Epithelial cell of prostate (primary cell): ENCODE measurements around the gene ARHGAP12.
"Not testable (repeated sequence)": the region's sequence is repeated elsewhere in the genome, so short reads cannot be mapped to it uniquely, and the experiment has no call there.

ENCODE experiments used
- DNase-seq: peaks from one replicate; pipeline ENCODE4 v3.0.0-alpha.2; 2011; ENCODE audit warnings: low read depth, low spot score
- H3K27ac ChIP-seq: fragments of 450-650 bp; 2 replicates; pipeline ENCODE4 v1.5.1; 2017; ENCODE audit warnings: mild to moderate bottlenecking

Gene ARHGAP12

DNA sequence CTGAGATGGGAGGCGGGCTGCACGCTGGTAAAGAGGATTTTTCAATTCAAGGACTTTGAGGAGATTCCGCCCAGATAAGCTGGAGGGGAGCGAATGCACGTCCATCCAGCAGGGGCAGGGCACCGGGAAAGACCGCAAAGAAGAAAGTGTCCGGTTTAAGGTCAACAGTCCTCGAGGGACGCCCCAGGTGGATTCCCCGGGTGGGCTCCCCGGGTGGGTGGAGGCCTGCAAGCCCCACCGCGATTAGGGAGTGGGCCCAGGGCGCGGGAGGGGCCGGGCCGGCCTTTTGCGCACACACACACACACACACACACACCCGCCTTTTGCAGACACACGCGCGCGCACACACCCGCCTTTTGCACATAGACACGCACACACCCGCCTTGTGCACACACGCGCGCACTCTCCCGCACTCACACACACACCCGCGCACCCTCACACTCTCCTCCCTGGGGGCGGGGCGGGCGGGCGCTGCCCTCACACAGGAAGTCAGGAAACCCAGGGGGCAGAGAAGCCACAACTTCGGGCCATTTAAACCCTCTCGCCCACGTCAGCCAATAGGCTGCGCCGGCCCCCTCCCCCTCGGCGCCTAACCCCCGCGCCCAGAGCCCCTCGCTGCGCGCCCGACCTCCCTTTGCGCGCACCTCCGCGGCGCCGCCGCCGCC lies 615 bp downstream of the ARHGAP12 start:
- peak overlapping the region; percentile 76 for H3K27ac ChIP-seq
- no peak for DNase-seq

DNA sequence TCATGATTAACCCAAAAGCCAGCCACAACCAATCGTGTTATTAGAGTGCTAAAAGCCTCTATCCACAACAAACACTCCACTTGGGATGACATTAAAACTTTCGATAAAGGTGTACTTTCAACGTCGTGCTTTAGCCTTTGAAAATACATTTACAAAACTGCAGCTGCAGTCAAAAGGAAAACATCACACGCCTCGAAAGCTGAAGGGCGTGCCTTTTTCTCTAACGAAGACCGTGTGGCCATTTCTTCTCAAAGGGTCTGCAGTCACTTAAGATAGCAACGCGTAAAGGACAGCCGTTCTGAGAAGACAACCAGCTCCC lies 1.1 kb downstream of the ARHGAP12 start:
- H3K27ac ChIP-seq = peak overlapping the region; percentile 76
- DNase-seq = no peak

DNA sequence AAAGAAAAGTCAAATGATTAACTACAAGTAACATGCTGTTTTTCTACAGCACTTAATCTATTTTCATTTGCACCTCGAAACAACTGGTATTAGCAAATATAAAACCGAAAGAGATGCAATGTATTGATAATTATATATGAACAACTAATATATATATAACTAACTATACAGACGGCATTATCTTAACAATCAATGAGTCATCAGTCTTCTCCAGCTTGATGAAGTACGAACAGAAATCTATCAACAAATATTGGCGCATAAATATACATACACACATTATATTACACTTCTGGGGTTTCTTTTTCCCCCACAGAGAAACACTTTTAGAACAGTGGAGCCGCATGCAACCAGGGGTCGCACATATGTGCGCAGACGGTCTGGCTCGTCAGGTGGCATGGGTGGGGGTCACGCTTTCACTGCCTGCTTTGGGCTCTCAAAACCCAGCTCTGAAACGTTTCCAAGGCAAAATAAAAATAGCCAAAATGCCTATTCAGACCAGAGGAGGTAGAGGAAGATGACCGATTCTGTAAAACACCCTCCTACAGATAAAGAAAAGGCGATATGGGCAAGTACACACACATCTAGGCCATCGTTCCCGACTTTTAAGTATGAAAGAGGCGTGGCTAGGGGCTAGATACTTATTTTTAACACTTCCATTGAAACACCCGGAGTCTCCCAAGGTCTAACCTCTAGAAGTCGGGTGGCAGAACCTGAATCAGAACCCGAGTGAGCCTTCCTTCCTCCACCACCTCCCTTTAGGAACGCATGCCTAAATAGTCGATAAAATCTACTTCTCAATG lies 1.7 kb downstream of the ARHGAP12 start:
- no peak for DNase-seq
- peak overlapping the region; percentile 76 for H3K27ac ChIP-seq

DNA sequence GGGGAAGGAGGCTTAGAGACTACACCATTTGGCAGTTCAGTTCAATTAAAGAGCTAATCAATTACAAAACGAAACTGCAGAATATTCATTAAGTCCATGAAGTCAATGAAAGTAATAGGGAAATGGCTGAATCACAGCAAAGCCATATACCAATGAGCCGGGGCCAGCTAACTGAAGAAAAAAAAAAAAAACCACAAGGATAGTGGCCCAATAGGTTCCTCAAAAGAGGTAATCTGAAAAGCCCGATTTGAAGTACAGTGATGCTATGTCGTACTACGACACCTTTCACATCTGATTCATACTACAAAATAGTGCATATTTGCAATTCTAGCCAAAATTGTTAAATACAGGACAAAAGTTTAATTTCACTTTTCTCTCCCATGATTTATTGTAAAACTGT lies 2.5 kb downstream of the ARHGAP12 start:
- no peak for DNase-seq
- no peak overlapping the region for H3K27ac ChIP-seq

DNA sequence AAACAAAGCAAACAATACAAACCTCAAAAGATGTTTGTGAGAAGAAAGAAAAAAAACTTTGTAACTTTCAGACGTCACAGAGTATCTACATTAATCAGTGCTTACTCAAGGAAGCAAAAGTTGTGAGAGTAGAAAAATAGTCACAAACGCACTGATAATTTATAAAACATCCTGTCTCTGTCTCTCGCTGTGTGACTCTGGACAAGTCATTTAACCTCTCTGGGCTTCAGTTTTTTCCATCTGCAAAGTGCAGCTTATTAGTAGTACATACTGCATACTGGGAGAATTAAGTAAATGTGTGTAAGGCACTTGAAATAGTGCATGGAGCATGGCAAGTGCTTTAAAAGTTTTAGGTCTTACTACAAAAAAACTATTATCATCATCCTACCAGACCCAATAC lies 3.8 kb downstream of the ARHGAP12 start:
- no peak for DNase-seq

DNA sequence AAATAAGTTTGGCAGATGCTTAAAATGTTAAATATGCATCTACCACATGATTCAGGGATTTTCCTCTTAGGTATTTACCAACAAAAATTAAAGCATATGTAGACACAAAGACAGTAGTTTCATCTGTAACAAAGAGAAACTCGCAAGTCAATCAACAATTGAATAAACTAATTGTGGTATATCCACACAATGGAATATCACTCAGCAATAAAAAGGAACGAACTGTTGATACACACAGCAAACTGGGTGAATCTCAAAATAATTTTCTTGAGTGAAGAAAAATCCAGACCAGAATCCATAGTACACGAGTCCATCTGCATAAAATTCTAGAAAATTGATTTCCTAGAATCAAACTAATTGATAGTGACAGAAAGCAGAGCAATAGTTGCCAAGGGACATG lies 5.2 kb downstream of the ARHGAP12 start:
- no peak overlapping the region for H3K27ac ChIP-seq
- no peak for DNase-seq

More for the DNA sequence above, 3.8 kb downstream of the ARHGAP12 start:
- H3K27ac ChIP-seq = no peak overlapping the region

DNA sequence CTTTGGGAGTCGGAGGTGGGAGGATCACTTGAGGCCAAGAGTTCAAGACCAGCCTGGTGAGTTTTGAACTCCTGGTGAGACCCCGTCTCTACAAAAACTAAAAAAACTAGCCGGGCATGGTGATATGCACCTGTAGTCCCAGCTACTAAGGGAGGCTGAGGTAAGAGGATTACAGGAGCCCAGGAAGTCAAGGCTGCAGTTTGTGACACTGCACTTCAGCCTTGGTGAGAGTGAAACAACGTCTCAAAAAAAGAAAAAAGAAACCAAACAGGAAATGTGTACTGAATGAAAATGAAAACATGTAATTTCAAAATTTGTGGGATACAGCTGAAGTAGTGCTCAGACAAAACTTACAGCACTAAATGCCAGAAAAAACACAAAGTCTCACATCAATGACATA lies 7.6 kb downstream of the ARHGAP12 start:
- no peak for DNase-seq
- H3K27ac ChIP-seq = no peak overlapping the region

DNA sequence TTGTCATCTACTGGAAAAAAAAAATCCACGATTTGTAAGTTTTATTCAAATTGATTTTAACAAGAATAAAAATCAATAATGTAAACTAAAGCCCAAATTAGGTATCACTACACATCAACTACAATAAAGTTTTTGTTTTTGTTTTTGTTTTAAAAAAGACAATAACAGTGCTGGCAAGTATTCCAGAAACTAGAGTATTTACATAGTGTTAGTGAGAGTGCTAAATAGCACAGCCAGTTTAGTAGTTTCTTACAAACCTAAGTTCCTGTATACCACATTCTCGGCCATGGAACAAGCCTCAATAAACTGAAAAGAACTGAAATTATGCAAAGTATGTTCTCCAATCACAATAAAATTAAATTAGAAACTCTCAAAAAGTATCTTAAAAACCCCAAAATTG lies 8.1 kb downstream of the ARHGAP12 start:
- no peak for DNase-seq
- no peak overlapping the region for H3K27ac ChIP-seq

DNA sequence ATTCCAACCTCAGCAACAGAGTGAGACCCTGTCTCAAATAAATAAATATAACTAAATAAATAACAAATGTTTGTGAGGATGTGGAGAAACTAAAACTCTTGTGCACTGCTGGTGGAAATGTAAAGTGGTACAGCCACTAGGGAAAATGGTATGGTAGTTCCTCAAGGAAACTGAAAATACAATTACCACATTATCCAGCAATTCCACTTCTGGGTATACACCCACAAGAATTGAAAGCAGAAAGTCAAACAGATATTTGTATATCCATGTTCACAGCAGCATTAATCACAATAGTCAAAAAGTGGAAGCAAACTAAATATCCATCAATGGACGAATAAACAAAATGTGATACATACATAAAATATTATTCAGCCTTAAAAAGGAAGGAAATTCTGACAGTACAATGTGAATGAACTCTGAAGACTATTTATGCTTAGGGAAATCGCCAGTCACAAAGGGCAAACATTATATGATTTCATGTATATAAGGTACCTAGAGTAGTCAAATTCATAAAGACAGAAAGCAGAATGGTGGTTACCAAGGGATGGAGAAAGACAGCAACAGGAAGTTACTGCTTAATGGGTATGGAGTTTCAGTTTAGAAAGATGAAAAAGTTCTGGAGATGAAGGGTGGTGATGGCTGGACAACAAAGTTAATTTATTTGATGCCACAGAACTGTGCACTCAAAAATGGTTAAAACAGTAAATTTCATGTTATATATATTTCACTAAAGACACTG lies 9.8 kb downstream of the ARHGAP12 start:
- H3K27ac ChIP-seq = no peak overlapping the region
- DNase-seq = no peak

DNA sequence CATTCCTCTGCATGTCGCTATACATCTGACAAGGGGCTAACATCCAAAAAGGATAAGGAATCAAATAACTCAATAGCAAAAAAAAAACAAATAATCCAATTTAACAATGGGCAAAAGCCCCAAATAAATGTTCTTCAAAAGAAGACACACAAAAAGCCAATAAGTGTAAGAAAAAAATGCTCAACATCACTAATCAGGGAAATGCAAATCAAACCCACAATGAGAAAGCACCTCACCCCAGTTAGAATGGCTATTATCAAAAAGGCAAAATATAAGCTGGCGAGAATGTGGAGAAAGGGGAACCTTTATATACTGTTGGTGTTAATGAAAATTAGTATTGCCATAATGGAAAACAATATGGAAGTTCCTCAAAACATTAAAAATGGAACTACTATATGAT lies 14.3 kb downstream of the ARHGAP12 start:
- no peak for DNase-seq
- H3K27ac ChIP-seq = no peak overlapping the region

DNA sequence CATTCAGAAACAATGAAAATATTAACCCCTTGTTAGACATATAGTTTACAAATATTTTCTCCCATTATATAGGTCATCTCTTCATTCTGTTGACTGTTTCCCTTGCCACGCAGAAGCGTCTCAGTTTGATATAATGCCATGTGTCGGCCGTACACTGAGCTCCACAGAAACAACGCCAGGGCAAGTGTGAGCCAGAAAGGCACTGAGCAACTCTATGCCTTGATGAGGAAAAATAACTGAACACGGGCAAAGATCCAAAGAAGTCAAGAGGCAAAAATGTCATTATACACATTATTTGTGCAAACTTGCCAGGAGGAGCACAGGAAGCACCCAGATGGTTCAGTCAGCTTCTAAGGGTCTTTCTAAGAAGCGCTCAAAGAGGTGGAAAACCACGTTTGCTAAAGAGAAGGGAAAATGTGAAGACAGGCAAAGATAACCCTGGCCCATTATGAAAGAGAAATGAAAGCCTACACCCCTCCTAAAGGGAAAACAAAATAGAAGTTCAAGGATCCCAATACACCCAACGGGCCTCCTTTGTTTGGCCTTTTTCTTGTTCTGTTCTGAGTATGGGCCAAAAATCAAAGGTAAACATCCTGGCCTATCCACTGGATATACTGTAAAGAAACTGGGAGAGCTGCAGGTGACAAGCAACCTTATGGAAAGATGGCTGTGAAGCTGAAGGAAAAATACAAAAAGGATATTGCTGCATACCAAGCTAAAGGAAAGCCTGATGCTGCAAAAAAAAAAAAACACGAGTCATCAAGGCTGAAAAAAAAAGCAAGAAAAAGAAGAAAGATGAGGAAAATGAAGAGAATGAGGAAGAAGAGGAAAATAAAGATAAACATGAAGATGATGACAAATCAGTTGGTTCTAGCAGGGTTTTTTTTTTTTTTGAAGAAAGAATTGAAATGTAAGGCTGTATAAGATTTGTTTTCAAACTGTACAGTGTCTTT lies 15.5 kb downstream of the ARHGAP12 start:
- no peak for DNase-seq
- H3K27ac ChIP-seq = peak overlapping the region; percentile 50

DNA sequence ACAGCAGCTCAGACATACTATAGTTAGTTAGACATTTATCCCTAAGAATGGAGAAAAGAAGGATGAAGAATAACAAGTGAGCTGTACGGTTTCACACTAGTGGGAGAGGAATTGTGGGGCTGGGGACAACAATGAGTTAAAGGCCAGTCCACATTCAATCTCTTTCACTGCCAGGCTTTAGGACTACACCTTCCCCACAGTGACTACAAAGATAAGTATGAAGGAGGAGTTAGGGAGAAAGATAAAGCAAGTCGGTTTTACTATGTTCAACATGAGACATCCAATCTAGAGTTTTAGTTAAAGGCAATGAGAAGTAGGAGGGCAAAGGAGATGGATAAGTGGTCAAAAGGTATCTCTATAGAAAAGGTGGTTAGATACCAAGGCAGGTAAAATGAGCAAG lies 16.3 kb downstream of the ARHGAP12 start:
- DNase-seq = no peak
- H3K27ac ChIP-seq = peak overlapping the region; percentile 50

DNA sequence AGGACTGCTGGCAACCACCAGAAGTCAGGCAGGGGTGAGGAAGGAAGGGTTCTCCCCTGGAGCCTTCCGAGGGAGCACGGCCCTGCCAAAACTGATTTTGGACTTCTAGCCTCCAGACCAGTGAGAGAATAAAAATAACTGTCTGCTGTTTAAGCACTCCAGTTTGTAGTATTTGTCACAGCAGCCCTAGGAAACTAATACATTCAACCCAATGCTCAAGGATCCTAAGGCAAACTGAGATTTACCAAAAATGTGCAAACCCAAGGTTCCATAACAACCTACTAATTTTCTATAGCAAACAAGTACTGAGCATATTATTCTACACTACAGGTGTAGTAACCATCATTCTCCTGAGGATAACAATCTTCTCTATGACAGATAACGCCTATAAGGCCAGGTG lies 18.6 kb downstream of the ARHGAP12 start:
- DNase-seq = no peak
- H3K27ac ChIP-seq = no peak overlapping the region

DNA sequence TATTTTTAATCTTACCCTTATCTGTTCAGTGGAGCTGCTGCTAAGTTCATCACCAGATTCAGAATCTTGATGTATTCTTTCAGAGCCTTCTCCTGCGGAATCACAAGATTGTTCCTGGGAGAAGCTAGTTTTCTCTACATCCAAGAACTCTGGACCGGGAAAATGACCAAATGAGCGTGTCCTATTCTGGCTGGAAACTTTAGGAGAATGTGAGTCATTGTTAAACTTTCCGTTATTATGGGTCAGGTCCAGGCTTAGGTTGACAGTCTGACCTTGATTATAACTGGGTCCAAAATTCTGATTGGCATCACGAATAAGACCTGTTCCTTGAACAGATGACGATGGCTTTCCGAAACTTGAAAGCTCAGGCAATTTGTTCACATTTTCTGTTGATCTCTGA lies 20.5 kb downstream of the ARHGAP12 start:
- no peak overlapping the region for H3K27ac ChIP-seq
- DNase-seq = no peak

DNA sequence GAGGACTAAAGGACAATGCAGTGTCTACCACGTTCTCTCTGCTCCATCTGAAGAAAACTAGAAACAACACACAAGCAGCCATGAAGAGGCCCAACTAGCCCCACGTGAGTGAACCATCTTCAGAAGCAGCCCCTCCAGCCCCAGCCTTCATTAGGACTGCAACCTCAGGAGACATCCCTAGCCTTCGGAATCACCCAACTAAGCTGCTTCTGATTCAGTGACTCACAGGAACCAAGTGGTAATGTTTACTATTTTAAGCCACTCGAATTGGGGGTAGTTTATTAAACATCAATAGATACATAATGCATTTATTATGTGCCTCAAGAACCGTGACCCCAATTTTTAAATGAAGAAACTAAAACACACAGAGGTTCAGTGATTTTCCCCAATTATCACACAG lies 22.6 kb downstream of the ARHGAP12 start:
- H3K27ac ChIP-seq = no peak overlapping the region
- DNase-seq = no peak

DNA sequence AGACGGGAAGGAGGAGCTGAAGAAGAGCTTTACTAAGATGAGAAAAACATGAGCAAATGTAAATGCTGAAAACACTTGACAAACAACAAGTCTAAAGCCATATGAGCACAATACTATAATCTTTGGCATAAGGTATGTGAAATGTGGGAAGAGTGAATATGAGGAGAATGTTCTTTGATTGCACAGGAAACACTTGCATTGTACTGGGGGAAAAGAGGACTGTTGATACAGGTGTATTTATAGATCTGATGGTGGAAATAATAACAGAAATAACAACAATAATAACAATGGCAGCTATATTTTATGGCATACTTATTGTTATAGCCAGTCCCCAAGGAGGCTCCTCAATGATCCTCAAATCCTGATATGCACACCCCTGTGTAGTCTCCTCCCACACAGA lies 23.0 kb downstream of the ARHGAP12 start:
- H3K27ac ChIP-seq = no peak overlapping the region
- DNase-seq = no peak

DNA sequence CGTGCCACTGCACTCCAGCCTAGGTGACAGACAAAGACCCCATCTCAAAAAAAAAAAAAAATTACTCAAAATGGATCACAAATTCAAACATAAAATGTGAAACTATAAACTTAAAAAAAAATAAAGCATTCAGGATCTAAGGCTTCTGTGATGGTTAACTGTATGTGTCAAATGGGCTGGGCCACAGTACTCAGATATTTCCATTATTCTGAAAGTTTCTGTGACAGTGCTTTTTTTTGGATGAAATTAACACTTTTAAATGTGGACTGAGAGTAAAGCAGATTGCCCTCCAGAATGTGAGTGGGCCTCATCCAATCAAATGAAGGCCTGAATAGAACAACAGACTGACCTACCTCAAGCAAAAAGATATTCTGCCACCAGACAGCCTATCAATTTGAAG lies 26.0 kb downstream of the ARHGAP12 start:
- H3K27ac ChIP-seq = no peak overlapping the region
- no peak for DNase-seq

DNA sequence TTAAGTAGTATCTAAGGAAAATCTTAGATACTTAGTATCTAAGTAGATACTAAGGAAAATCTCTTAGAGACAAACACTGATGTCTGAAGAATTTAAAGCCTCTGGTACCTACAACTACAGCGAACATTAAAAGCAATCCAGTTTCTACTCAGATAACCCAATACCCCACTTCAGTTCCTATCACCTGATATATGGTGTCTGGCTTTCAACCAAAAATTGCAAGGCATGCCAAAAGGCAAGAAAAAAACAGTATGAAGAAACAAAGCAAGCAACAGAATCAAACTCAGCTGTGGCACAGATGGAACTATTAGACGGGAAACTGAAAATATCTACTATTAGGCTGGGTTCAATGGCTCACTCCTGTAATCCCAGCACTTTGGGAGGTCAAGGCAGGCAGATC lies 31.1 kb downstream of the ARHGAP12 start:
- no peak for DNase-seq
- H3K27ac ChIP-seq = peak overlapping the region; percentile 17

DNA sequence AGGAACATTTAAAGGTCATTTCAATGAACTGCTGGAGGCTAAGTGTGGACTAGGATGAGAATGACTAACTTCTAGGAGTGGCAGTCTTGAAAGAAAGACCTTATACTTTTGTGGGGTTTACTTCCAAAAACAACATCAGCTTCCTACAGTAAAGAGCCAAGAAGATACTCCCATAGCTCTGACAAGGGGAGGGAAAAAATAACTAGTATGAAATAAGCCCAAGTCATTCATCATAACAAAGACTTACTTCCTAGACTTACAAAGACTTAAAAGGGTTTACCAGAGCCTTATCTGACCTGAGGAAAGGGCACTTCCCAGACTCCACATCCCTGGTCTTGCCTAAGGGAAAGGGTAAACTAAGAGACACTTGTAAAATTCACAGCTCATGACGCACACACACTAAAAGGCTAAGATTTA lies 31.7 kb downstream of the ARHGAP12 start:
- peak overlapping the region; percentile 17 for H3K27ac ChIP-seq
- DNase-seq = no peak

DNA sequence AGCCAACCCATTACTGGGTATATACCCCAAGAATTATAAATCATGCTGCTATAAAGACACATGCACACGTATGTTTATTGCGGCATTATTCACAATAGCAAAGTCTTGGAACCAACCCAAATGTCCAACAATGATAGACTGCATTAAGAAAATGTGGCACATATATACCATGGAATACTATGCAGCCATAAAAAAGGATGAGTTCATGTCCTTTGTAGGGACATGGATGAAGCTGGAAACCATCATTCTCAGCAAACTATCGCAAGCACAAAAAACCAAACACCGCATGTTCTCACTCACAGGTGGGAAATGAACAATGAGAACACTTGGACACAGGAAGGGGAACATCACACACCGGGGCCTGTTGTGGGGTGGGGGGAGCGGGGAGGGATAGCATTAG lies 32.9 kb downstream of the ARHGAP12 start:
- not testable (repeated sequence) for H3K27ac ChIP-seq, DNase-seq
